Keratinocyte (primary cell): ENCODE measurements around the gene FHOD3.

ENCODE experiments used
- EZH2 ChIP-seq: IDR thresholded peaks from one replicate; pipeline ENCODE4 v1.6.1; 2012; ENCODE audit warnings: inconsistent platforms, mild to moderate bottlenecking, low read length, moderate library complexity
- TF ChIP-seq, protein P1 (sequence below), 3 experiments: IDR thresholded peaks in 1 of 3; conservative IDR thresholded peaks in 1 of 3; optimal IDR thresholded peaks in 1 of 3; 2 replicates in 2 of 3; 3 replicates in 1 of 3; pipeline versions ENCODE3 to v1.5.1; 2011; ENCODE audit warnings: low read length in 3 of 3, mild to moderate bottlenecking in 3 of 3, moderate library complexity in 2 of 3, control low read depth in 1 of 3, inconsistent platforms in 1 of 3; ENCODE audit not compliant: insufficient read depth in 2 of 3; ENCODE audit errors: extremely low read depth in 1 of 3

DNA sequence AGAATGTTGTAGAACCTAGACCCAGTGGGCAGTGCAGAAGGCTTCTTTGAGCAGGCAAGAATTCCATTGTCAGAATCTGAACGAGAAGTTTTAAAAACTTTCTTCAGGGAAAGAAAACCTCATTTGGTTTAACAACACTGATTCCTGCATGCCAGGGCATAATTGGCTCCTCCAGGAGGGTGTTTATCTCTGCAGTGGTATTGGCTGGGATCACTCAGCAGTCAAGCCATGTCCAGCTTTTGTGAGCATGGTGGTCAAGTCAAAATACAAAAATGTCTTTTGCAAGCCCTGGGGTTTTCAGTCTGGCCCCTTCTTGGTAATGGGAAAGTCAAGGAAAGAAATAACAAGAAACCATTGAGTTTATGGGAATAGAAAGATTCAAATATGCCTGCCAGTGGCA is 28.3 kb downstream of the FHOD3 start:
- no peak for TF ChIP-seq EZH2
- TF ChIP-seq, protein P1, sequence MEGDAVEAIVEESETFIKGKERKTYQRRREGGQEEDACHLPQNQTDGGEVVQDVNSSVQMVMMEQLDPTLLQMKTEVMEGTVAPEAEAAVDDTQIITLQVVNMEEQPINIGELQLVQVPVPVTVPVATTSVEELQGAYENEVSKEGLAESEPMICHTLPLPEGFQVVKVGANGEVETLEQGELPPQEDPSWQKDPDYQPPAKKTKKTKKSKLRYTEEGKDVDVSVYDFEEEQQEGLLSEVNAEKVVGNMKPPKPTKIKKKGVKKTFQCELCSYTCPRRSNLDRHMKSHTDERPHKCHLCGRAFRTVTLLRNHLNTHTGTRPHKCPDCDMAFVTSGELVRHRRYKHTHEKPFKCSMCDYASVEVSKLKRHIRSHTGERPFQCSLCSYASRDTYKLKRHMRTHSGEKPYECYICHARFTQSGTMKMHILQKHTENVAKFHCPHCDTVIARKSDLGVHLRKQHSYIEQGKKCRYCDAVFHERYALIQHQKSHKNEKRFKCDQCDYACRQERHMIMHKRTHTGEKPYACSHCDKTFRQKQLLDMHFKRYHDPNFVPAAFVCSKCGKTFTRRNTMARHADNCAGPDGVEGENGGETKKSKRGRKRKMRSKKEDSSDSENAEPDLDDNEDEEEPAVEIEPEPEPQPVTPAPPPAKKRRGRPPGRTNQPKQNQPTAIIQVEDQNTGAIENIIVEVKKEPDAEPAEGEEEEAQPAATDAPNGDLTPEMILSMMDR (optimal IDR thresholded peaks at IDR 0.05 in 1 of 3, IDR thresholded peaks at IDR 0.05 in 1 of 3, conservative IDR thresholded peaks at IDR 0.05 in 1 of 3; ENCODE audit: extremely low read depth in 1 of 3, insufficient read depth in 2 of 3, low read length in 3 of 3) = no peak
